Mammary epithelial cell (primary cell): ENCODE data around the gene TLN1.

Source experiments
- CTCF ChIP-seq, 2 donors: IDR thresholded peaks in 1 of 2; conservative IDR thresholded peaks in 1 of 2; 2 replicates each; pipeline ENCODE4 v1.5.1; 2011 to 2012; ENCODE audit warnings: inconsistent platforms in 2 of 2, low read length in 2 of 2, mild to moderate bottlenecking in 2 of 2, control low read depth in 1 of 2, low read depth in 1 of 2; ENCODE audit not compliant: insufficient read depth in 1 of 2; ENCODE audit errors: extremely low read depth in 1 of 2
- EZH2 ChIP-seq: IDR thresholded peaks from 2 replicates; pipeline ENCODE4 v1.6.1; 2012; ENCODE audit warnings: low read length, inconsistent platforms, borderline replicate concordance

DNA sequence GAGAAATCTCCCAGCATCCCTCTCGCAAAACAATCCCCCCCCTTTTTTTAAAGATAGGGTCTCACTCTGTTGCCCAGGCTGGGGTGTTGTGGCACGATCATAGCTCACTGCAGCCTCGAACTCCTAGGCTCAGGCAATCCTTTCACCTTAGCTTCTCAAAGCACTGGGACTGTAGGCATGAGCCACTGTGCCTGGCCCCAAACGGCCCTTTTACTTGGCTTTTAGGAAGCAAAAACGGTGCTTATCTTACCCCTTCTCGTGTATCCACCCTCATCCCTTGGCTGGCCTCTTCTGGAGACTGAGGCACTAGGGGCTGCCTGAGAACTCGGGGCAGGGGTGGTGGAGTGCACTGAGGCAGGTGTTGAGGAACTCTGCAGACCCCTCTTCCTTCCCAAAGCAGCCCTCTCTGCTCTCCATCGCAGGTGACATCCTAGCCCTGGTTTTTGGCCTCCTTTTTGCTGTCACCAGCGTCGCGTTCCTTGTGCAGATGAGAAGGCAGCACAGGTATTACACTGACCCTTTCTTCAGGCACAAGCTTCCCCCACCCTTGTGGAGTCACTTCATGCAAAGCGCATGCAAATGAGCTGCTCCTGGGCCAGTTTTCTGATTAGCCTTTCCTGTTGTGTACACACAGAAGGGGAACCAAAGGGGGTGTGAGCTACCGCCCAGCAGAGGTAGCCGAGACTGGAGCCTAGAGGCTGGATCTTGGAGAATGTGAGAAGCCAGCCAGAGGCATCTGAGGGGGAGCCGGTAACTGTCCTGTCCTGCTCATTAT, 51.5 kb downstream of the TLN1 start:
- TF ChIP-seq EZH2 (no peak), CTCF (conservative IDR thresholded peaks at IDR 0.05 in 1 of 2, IDR thresholded peaks at IDR 0.05 in 1 of 2; ENCODE audit: extremely low read depth in 1 of 2, insufficient read depth in 1 of 2, low read depth in 1 of 2, low read length in 2 of 2) (no peak)
